Femur (tissue), 1 donor: ENCODE data around the gene EFCAB11.
A peak's percentile ranks its signal among the peaks of the same experiment; 100 is the strongest.

Source experiments
- DNase-seq: peaks from one replicate; pipeline ENCODE4 v3.0.0-alpha.2; 2017

Gene EFCAB11

GRCh38 chr14:89956661-89957009, 2.1 kb upstream of the EFCAB11 start:
- no peak for DNase-seq

- peak; percentile 98 for DNase-seq
Observed at GRCh38 chr14:89955745-89956660, 1.5 kb upstream of the EFCAB11 start, which contains the start of gene TDP1. TDP1 (plus strand) TSS chr14:89955927; CDS start chr14:89963115, 7,188 bp downstream.

DNA sequence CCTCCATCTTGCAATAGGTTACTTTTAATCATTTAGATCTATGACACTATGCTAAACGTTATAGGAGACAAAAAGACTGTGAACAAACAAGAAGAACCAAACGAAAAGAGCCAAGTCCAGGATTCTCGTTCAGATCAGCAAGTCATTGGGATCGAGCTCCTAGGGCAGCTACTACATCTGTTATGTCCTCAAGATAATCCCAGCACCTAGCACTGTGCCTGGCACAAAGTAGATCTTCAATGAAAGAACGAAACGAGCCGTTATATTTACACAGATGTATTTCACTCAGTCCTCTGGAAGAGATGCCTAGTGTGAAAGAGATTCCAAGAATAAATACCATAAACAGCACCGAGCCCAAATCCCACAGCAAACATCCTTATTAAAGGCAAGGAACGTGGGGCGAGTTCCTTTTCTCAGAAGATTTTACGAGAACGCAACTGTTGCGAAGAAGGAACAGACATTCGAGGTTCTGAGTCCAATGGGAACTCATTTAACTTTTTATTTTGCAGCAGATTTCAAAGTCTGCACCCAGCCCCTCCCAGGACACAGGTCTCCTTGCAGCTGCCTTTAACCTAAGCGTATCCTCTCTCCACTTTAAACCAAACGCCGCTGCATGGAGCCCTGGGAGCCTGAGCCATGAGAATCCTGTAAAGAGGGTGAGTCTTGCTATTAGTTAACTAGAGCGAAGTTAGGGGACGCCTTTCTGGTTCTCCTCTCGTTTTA, 653 bp upstream of the EFCAB11 start:
- DNase-seq: no peak

GRCh38 chr14:89953602-89954001, 928 bp downstream of the EFCAB11 start:
- no peak for DNase-seq

DNA sequence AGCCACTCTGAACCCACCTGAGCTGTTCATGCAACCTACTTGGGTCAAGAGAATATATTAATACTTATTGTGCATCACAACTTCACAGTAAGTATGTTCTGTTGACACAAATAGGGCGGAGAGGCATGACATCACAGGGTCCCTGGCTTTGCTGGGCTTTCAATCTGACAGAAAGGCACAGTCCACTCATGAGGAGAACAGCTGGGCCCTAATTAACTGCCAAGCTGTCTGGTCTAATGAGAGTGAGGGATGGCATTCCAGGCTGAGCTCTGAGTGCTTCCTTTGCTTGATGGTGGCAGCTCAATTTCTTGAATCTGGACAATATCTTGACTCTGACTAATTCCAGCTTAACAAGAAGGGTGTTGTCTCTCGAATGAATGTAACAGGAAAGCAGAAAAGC, 2.0 kb downstream of the EFCAB11 start:
- no peak for DNase-seq

- no peak for DNase-seq
Observed at GRCh38 chr14:89947344-89947743, 7.2 kb downstream of the EFCAB11 start.

DNA sequence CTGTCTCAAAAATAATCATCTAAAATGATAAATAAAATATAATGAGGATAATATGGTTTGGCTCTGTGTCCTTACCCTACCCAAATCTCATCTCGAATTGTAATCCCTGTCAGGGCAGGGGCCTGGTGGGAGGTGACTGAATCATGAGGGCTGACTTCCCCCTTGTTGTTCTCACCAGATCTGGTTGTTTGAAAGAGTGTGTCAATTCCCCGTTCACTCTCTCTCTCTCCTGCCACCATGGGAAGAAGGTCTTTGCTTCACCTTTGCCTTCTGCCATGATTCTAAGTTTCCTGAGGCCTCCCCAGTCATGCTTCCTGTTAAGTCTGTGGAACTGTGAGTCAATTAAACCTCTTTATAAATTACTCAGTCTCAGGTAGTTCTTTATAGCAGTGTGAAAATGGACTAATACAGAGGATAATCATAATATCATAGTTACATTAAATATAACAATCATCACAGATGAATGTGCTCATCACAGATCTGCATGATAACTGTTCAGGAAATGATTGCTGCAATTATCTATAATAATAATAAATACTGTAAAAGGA, 12.6 kb downstream of the EFCAB11 start:
- no peak for DNase-seq

DNA sequence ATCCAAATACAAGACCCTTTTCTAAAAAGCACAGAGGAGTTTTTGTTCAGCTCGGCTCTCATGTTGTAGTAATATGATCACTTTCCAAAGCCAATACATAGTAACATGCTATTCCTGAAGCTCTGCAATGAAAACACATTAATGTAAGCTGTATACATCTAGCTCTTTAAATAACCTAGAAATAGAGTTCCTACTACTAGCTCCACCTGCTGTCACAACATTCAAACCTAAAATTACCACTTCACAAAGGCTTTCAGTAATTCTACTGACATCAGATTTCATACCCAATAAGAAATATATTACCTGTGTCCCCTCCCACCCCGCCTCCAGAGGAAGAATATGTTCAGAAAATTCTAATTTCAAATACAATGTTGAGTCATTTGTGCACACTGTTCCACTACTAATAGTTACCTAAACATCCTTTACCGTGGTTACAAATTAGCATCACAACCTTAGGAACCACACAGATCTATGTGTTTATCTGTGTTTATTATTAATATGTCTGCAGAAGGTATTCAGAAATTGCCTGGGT, 17.8 kb downstream of the EFCAB11 start:
- no peak for DNase-seq

- DNase-seq: no peak
Observed at GRCh38 chr14:89933002-89933401, 21.5 kb downstream of the EFCAB11 start.

DNA sequence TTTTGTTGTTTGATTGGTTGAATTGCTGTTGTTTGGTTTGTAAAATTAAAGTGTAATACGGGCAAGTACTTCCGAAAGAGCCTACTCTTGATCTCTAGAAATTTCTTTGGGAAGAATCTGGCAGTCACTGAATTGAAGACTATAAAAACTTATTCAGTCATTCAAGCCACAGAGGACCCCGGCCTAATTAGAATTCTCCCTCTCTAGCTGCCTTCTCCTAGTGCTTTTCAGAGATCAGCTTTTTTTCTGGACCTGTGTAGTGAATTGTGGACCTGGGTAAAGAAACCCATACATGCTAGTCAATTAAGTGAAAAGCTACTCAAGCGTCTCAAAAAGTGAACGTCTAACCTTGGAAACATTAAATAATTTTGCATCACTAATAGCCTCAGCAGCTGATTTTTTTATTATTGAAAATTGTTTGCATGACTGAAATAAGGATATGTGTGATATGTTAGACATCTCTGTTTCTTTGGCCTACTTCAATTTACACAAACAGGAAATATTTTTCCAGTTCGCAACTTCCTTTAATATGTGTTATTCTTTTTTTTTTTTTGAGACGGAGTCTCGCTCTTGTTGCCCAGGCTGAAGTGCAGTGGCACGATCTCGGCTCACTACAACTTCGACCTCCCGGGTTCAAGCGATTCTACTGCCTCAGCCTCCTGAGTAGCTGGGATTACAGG, 27.2 kb downstream of the EFCAB11 start:
- no peak for DNase-seq

DNA sequence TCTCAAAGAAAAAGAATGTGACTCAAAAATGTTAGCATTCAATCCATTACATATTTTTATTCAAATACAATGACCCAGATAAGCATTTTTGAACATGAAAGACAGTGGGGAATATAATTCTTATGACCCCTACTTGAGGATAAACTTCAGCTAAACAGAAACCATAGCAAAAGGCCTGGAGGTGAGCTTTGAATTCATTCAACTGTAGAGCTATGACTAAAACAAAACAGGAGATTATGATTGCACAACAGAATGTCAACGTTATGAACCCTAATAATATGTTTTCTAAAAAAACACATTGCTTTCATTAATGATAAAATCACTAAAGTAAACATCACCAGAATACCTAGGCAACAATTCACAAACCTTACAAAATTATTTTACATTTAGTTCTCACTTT, 27.8 kb downstream of the EFCAB11 start:
- no peak for DNase-seq

GRCh38 chr14:89924268-89924667, 30.3 kb downstream of the EFCAB11 start:
- no peak for DNase-seq

DNA sequence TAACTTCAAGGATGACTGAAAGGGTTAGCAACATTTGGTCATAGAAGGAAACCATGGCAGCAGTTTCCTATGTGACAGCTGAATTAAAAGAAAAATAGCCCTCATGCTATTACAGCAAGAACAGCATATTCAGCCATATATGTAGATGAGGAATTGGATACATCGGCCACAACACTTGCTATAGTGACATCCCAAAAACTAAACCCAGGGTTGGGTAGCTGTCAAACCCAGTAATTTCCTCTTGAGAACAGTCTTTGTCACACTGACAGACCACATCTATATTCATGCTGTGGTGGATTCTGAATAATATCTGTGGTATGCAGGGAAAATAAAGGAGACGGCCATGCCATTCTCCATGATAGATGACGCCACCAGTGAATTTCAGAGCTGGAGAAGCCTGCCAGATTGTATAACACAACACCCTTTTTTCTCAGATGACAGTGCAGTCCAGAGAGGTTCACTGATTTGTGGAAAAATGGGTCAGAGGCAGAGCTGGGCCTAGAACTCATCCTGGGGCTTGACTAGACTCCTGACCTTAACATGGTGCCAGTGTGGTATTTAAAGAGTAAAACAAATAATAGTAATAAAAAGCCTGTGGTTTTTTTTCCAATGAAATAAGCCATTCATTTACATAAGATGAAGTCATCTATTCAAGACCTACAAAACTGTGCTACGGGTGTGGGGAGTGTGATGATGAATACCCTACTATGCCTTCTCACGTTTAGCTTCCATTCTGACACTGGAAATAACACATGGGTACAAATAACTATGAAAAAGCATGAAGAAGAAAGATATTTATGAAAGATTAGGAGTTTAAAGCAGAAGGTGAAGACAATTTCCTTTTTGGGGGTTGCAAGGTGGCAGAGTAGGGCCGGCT, 32.3 kb downstream of the EFCAB11 start:
- DNase-seq: no peak

- no peak for DNase-seq
Observed at GRCh38 chr14:89921346-89921745, 33.2 kb downstream of the EFCAB11 start.

DNA sequence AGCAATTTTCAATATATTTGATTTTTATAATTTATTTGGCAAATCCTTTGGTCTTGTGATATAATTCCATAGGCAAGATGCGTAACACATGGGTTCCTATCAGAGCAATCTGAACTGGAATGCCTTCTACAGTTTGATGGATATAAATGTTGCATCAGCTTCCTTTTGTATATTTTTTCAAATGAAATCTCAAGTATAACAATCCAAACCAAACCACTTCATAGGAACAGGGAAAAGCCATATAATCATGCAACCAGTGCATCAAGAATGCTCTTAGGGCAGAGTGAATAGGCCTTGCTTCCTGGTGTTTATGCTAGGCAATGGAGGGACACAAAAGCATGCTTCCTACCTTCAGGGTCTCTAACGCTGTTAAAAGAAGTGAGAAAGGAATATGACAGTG, 34.5 kb downstream of the EFCAB11 start:
- DNase-seq: no peak

DNA sequence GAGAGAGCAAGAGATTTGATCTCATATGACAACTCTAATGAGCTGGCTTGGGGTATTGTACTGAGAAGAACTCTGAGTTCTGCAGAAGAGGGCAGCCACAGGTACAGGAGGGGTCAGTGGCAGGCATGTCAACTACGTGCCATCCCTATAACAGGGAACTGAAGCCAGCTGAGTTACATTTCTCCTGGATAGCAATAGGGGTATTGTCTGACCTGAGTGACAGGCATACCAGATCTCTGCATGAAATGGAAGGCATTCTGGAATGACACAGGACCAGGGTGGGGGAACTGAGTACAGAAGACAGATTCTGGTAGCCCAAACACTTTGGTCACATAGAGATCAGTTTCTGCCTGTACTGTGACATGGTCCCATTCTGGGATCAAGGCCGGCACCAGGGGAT, 35.8 kb downstream of the EFCAB11 start:
- DNase-seq: no peak

DNA sequence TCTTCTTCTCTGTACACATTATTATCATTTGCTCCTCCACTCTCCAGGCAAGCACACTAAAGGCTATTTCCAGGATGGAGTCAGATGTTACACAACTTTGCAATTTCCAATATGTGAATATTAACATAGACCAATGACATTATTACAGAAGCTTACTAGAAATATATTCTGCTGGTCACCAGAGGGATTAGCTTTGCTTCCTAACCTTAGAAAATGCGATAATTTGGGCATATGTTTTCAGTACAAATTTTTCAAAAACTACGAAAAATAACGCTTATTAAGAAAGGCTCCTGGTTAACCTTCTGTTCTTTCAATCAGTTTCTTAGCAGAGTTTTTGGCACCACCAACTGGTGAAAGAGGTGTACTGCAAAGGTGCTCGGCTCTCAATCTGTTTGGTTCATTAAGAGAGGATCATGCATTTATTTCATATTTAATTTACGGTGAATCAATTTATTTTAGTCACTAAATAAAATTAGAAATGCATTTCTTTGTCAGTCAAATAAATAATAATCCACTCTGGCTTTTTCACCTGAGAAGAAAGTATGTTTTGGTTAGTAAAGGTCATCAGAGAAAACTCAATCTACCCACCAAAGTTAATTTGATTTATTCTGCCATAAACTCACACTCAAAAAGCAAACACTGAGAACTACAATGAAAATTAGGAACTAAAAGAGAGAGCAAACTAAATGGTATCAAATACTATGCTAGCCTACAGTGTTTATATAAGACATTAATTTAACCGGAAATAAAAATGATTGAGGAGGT, 39.2 kb downstream of the EFCAB11 start:
- peak; percentile 60 for DNase-seq

- peak; percentile 75 for DNase-seq
Observed at GRCh38 chr14:89912667-89913211, 41.8 kb downstream of the EFCAB11 start.

DNA sequence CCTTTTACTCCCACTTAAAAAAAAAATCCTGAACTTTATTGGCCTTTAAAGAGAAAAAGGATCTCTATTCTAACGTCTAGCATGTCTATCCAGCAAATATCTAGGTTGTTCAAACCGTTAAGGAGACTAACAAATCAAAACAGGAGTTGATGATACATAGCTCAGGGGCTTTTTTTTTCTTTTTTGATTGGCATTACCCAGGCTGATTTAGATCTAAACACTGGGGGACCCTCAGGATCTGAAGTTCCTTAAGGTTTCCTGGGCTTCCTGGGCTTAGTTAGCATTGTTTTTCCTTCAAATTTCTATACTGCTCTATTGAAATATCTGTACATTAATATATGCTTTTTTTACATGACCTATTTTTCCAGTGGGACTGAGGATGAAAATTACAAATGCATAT, 42.3 kb downstream of the EFCAB11 start:
- no peak for DNase-seq

- DNase-seq: peak; percentile 80
Observed at GRCh38 chr14:89911010-89911919, 43.3 kb downstream of the EFCAB11 start.
